AG04450 (cell line): ENCODE data around the gene LRP5. TPM values are rescaled to one million over a fixed set of nuclear protein-coding genes. Genes with fewer than 3 reads are reported as not detected.

Experiments
- CTCF ChIA-PET: fragments of 300-600, 350-600 bp; formaldehyde crosslinking; extraction: SDS; loops from one replicate; lab custom pipeline; 2022; ENCODE audit warnings: antibody characterized with exemption, inconsistent platforms; lab: Charles Lee
- POLR2A ChIA-PET: fragments of 350-600 bp; formaldehyde crosslinking; extraction: SDS; loops from one replicate; lab custom pipeline; 2021; ENCODE audit warnings: antibody characterized with exemption, inconsistent platforms; lab: Yijun Ruan, JAX
- DNase-seq: peaks from one replicate; pipeline ENCODE4 v3.0.0-alpha.2; 2011; ENCODE audit warnings: low read depth, low spot score
- H3K27ac ChIP-seq: one replicate; pipeline ENCODE4 v1.5.1; 2012; ENCODE audit warnings: low read depth, low read length, control low read depth
- H3K27me3 ChIP-seq: one replicate; pipeline ENCODE4 v1.6.0; 2012; ENCODE audit warnings: low read length; ENCODE audit not compliant: control insufficient read depth, insufficient read depth
- H3K4me3 ChIP-seq: 2 replicates; pipeline ENCODE4 v1.5.1; 2011; ENCODE audit warnings: mild to moderate bottlenecking, low read depth, low read length, control low read depth
- H3K9me3 ChIP-seq: 2 replicates; pipeline ENCODE4 v1.5.1; 2012; ENCODE audit warnings: low read length; ENCODE audit not compliant: control insufficient read depth, insufficient read depth
- CTCF ChIP-seq: IDR thresholded peaks from 2 replicates; pipeline ENCODE4 v1.5.1; 2011; ENCODE audit warnings: low read depth, low read length, control low read depth, inconsistent platforms
- polyA plus RNA-seq: library from polyadenylated mRNA; depleted of rRNA; stranded (reverse); fragments of >200 nt; gene quantifications from 2 replicates; pipeline ENCODE4 v1.2.3, GENCODE V29; 2011

Gene LRP5
- polyA plus RNA-seq, 1 experiment = 4.9 TPM

DNA sequence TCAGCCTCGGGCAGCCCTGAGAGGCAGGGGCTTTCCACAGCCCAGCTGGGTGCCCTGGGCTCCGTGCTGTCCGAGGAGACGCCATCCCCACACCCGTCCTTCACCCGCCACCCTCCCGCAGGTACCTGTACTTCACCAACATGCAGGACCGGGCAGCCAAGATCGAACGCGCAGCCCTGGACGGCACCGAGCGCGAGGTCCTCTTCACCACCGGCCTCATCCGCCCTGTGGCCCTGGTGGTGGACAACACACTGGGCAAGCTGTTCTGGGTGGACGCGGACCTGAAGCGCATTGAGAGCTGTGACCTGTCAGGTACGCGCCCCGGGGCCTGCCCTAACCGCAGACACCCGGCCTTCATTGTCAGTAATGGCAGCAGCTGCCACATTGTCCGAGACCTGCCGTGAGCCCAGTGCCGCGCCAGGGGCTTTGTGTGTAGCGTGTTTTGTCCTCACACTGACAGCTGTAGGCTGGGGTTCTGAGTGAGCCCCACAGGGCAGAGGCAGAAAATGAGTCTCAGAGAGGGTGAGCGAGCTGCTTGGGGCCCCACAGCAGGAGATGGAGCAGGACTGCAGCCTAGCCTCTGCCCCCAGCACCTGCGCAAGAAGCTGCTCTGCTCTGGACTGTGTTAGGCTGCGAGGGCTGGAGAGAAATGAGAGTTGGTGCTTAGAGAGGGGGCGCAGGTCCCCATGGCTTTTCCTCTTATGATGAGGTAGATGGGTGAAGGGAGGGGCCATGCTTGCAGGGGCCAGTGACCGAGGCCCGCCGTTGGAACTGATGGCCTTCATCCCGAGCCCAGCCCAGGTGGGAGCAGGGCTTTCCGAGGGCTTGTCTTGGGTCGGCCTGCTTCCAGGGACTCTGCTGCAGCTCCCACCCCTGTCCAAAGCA, 112.8 kb downstream of the LRP5 start:
- POLR2A ChIA-PET = no interaction called here
- no peak for TF ChIP-seq CTCF
- no peak for DNase-seq
- Histone ChIP-seq H3K27ac (no peak overlapping the region), H3K27me3 (no peaks in the 10 kb centered on the region), H3K4me3 (no peak overlapping the region), H3K9me3 (peaks cover 22% of the 10 kb centered on the region)
- CTCF ChIA-PET = no interaction called here

- Histone ChIP-seq H3K27ac (no peak overlapping the region), H3K27me3 (no peaks in the 10 kb centered on the region), H3K9me3 (peaks cover 22% of the 10 kb centered on the region), H3K4me3 (no peak overlapping the region)
- no peak for DNase-seq
- ChIA-PET CTCF (no interaction called here), POLR2A (no interaction called here)
- no peak for TF ChIP-seq CTCF
Observed at GRCh38 chr11:68425866-68426380, 113.5 kb downstream of the LRP5 start.

GRCh38 chr11:68429661-68430060, 117.3 kb downstream of the LRP5 start:
- ChIA-PET POLR2A (no interaction called here), CTCF (no interaction called here)
- DNase-seq = no peak
- H3K27me3 ChIP-seq = no peaks in the 10 kb centered on the region
- no peak for TF ChIP-seq CTCF
- peaks cover 22% of the 10 kb centered on the region for H3K9me3 ChIP-seq
- no peak overlapping the region for H3K4me3 ChIP-seq
- H3K27ac ChIP-seq = no peak overlapping the region

DNA sequence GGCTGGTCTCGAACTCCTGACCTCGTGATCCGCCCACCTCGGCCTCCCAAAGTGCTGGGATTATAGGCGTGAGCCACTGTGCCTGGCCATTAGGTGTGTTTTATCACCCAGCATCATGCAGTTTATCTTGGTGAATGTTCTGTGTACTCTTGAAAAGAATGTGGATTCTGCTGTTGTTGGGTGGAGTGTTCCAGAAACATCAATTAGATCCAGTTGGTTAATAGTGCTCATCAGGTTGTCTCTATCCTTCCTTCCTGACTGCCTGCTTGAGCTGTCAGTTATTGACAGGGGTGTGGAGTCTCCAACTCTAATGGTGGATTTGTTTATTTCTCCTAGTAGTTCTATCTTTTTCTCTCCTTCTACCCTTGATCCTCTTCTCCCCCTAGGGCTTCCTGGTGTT, 118.0 kb downstream of the LRP5 start:
- no peaks in the 10 kb centered on the region for H3K27me3 ChIP-seq
- TF ChIP-seq CTCF = no peak
- DNase-seq = no peak
- ChIA-PET POLR2A (no interaction called here), CTCF (no interaction called here)
- H3K9me3 ChIP-seq = peaks cover 22% of the 10 kb centered on the region
- H3K4me3 ChIP-seq = no peak overlapping the region
- no peak overlapping the region for H3K27ac ChIP-seq

- H3K27ac ChIP-seq = no peak overlapping the region
- H3K27me3 ChIP-seq = no peaks in the 10 kb centered on the region
- no peak for TF ChIP-seq CTCF
- no peak overlapping the region for H3K4me3 ChIP-seq
- no peak for DNase-seq
- POLR2A ChIA-PET = no interaction called here
- CTCF ChIA-PET = no interaction called here
- peaks cover 22% of the 10 kb centered on the region for H3K9me3 ChIP-seq
Observed at GRCh38 chr11:68430801-68431200, 118.4 kb downstream of the LRP5 start.
